ENCODE measurements around the gene SPATA16.
"Not testable (repeated sequence)": the region's sequence is repeated elsewhere in the genome, so short reads cannot be mapped to it uniquely, and the experiment has no call there.

Gene SPATA16

DNA sequence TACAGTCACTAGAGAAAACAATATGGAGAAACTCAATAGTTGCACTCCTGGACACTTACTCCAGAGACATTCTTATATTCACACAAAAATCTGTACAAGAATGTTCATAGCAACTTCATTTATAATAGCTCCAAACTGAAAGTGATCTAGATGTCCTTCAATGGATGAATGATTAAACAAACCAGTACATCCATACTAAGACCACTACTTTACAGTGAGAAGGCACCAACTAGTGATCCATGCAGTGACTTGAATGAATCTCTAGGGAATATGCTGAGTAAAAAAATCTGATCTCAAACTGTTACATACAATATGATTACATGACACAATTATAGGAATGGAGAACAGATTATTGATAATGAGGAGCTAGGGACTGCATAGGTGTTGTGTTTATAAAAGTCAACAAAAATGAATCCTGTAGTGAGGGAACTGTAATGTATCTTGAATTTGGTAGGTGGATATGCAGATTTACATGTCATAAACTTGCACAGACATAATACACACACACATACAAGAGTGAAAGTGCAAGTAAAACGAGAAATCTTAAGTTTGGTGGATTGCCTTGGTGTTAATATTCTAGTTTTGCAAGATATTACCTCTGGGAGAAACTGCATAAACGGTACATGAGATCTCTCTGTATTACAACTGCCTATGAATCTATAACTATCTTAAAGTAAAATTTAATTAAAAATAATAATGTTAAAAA lies 85.7 kb downstream of the SPATA16 start:
- DNase-seq: no peak

DNA sequence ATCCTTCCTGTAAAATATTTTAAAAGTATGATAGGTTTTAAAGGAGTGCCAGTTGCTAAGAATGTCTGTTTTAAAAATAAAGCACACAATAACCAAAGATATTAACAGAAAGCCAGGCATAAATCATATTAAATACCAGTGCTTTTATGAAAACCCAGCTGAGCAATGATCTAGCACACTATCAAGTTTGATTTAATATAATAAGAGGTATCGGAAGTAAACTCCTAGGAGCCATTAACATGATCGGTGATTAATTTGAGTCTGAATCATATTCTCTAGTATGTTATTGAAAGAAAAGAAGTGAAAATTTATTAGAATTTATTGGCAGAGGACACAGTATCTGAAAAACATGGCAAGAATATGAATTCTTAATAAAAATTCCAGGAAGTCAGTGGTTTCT lies 91.7 kb downstream of the SPATA16 start:
- no peak for DNase-seq

DNA sequence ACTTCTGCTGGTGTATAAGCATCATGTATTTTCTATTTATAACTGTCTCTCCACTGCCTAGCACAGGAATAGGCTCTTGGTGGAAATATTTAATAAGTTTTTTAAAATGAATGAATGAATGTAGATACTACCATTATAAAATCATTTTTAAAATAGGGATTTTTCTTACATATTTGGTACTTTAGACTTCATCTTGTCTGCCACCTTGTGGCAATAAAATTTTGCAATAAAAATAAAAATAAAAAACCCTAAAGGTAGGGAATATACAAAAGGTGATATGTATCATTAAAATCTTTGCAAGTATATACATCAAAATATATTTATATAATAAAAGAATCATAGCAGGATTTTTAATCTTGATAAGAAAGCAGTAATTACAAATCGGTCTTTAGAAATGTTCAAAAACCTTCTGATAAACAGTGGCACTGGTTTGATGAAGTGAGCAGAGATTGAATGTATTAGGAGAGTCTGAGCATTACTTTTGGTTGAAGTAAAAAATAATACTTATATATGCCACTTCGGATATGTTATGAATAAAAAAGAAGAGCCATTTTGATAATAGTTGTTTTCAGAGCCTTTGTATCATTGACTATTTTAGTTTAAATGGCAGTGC lies 95.2 kb downstream of the SPATA16 start:
- DNase-seq: no peak

- DNase-seq: no peak
These were observed 96.0 kb downstream of the SPATA16 start for GRCh38 chr3:173044998-173045397.

GRCh38 chr3:173043757-173044156 lies 97.3 kb downstream of the SPATA16 start:
- no peak for DNase-seq

GRCh38 chr3:173038484-173038871 lies 102.6 kb downstream of the SPATA16 start:
- DNase-seq: no peak

GRCh38 chr3:173037840-173038483 lies 103.1 kb downstream of the SPATA16 start:
- no peak for DNase-seq

GRCh38 chr3:173030273-173030672 lies 110.8 kb downstream of the SPATA16 start:
- no peak for DNase-seq

DNA sequence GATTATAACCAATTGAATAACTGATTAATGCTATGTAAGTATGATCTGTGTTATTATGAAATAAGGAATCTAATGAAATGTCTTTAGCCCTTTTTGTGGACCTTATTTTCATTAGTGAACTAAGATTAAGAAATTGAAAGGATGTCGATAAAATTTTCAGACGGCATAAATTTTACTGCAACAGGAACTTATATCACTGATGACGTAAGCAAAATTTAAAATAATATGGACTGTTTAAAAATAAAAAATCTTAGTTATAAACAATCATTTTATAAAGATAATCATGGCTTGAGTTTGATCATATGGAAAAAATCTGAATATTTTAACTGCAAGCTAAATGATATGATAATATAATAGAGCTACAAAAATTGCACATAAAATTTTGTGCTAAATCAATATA lies 112.7 kb downstream of the SPATA16 start:
- DNase-seq: no peak

GRCh38 chr3:173027429-173027828 lies 113.6 kb downstream of the SPATA16 start:
- DNase-seq: no peak

DNA sequence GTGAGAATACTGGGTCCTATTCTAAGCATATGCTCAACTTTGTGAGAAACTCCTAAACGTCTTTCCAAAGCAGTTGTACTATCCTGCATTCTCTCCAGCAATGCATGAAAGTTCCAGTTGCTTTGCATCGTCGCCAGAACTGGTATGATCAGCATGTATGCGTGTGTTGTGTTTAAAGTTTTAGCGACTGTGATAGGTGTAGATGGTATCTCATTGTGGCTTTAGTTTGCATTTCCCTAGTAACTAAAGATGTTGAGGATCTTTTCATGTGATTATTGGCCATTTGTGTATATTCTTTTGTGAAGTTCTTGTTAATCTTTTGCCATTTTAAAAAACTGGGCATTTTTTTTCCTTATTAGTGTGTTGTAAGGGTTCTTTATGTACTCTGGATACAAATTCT lies 115.1 kb downstream of the SPATA16 start:
- no peak for DNase-seq

DNA sequence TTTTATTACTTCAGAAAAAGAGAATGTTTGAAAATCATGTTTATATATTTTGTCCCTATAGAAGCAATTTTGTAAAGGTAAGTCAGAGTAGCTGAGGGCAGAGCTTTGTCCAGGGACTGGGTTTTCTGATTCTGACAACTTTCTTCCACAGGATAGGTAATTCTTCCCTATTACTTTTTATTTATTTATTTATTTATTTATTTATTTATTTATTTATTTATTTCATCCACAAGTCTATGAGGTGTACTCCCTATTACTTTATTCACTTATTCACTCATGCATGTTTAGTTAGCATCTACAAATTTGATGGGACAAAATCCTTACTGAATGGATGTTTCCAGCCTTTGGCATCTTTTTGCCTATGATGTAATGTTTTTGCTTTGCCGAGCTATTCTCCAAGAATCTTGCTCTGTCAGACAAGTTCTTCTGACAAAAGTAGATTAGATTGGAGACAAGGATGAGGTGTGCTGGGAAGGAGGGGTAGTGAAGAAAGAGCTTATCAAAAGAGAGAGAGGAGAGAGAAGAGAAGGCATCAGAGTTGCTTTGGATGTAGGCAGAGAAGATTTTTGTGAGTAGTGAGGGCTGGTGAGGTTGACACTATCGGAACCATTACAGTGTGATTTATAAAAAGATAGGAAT lies 119.4 kb downstream of the SPATA16 start:
- DNase-seq: no peak

- not testable (repeated sequence) for DNase-seq
These were observed 120.9 kb downstream of the SPATA16 start for GRCh38 chr3:173020128-173020527.

- DNase-seq: no peak
These were observed 121.7 kb downstream of the SPATA16 start for GRCh38 chr3:173019378-173019777.

DNA sequence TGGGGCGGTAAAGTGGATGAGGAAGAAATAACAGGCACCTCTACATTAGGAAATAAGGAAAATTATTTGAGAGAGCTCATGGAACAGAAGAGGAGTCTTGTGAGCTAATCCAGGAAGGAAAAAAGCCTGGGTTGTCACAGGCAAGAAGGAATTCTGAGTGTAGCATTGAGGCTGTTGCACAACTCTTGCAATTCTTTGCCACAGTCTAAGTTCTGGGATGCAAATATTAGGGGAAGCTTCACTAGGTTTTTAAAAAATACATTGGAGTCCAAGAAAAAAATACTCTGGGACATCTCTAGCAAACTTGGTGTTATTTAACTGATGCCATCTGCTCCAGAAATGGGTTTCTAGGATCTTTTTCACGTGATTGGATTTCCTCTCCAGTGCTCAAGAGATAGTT lies 122.3 kb downstream of the SPATA16 start:
- no peak for DNase-seq

DNA sequence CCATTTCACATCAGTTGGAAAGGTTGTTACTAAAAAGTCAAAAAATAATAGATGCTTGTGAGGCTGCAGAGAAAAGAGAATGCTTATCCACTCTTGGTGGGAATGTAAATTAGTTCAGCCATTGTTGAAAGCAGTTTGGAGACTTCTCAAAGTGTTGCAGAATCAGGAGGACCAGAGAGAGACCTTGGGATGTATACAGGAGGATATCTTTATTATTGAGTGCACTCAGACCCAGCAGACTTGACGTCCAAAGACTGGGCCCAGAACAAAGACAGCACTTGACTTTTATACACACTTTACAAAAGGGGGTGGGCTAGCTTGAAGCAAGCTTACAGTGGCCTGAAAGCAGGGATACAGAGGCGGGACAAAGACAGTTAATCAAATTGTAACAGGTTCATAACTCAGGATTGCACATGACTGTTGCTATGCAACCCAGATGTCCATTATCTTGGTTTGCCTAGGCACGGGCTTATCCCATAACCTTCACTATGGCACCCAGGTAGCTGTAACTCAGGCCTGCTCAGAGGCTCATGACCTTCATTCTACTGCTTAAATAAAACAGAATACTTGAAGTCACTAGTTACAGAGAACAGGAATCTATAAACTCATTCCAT lies 127.7 kb downstream of the SPATA16 start:
- DNase-seq: no peak

DNA sequence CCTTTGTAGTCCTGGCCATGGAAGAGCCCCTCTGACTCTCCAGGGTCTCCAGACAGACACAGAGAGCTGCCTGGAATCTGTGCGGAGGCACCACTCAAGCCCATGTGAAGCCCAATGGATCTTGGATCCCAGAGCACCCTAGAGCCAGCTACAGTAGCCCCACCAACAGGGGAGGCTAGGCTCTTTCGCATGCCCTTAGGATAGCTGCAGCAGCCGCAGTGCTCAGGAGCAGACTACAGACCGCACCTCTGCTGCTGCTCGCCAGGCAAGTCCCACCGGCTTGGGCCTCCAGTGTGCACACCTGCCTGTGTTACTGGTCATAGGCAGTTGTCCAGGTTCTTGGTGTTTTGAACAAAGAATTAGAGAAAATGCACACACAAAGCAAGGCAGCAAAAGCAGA lies 131.6 kb downstream of the SPATA16 start:
- no peak for DNase-seq

- no peak for DNase-seq
These were observed 132.1 kb downstream of the SPATA16 start for GRCh38 chr3:173008978-173009377.

- no peak for DNase-seq
These were observed 133.8 kb downstream of the SPATA16 start for GRCh38 chr3:173007079-173007723.

DNA sequence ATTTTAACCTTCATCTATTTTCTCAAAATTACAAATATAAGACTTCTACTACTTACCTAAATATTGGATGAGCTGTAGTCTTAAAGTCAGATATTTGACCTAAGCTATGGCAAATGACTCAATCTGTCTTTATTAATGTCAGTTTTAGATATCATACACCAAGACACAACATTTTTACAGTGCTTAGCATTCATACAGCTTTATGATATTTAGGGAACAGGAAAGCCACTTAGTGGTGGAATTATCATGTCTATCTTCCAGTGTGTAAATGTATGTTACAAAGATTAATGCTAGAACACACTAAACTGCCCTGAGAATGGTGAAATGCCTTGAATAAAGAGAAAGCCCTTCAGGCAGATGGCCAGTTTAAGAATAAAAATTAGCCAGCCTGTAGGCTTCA lies 135.0 kb downstream of the SPATA16 start:
- no peak for DNase-seq

- DNase-seq: no peak
These were observed 136.4 kb downstream of the SPATA16 start for GRCh38 chr3:173004681-173005080.

GRCh38 chr3:173003956-173004355 lies 137.1 kb downstream of the SPATA16 start:
- no peak for DNase-seq

GRCh38 chr3:173003471-173003870 lies 137.6 kb downstream of the SPATA16 start:
- DNase-seq: no peak
